ENCODE data around the gene DIRAS1.
"Not testable (repeated sequence)": the region's sequence is repeated elsewhere in the genome, so short reads cannot be mapped to it uniquely, and the experiment has no call there.

Gene DIRAS1

DNA sequence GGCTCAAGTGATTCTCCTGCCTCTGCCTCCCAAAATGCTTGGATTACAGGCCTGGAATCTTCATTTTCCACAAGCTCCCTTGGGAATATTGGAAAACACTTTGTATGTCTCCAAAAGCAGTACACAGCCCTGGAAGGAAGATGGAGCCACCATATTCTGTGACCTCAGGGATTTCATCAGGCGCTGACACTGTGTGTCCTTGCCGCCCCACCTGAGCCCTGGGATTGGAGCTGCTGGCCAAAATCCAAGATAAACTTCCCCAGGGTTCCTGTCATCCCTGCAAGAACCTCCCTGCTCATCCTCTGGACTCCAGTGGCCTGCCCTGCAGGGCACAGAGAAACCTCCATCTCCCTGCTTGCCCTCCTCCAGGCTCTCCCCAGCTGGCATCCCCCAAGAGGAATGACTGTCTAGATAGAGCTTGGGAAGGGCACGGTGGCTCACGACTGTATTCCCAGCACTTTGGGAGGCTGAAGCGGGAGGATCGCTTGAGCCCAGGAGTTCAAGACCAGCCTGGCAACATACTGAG lies 17.4 kb downstream of the DIRAS1 start:
- DNase-seq: no peak

DNA sequence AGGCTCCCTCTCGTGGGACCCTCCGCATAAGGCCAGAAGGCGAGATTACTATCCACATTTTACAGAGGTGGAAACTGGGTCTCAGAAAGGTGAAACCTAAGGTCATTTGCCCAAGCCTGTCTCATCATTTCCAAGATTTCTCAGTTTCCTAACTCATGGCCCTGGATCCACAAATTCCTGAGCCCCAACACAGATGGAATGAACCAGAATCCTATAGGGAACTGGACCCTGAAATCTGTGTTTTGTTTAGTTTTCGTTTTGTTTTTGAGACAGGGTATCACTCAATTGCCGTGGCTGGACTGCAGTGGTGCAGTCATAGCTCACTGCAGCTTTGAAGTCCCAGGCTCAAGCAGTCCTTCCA lies 18.1 kb downstream of the DIRAS1 start:
- no peak for DNase-seq

DNA sequence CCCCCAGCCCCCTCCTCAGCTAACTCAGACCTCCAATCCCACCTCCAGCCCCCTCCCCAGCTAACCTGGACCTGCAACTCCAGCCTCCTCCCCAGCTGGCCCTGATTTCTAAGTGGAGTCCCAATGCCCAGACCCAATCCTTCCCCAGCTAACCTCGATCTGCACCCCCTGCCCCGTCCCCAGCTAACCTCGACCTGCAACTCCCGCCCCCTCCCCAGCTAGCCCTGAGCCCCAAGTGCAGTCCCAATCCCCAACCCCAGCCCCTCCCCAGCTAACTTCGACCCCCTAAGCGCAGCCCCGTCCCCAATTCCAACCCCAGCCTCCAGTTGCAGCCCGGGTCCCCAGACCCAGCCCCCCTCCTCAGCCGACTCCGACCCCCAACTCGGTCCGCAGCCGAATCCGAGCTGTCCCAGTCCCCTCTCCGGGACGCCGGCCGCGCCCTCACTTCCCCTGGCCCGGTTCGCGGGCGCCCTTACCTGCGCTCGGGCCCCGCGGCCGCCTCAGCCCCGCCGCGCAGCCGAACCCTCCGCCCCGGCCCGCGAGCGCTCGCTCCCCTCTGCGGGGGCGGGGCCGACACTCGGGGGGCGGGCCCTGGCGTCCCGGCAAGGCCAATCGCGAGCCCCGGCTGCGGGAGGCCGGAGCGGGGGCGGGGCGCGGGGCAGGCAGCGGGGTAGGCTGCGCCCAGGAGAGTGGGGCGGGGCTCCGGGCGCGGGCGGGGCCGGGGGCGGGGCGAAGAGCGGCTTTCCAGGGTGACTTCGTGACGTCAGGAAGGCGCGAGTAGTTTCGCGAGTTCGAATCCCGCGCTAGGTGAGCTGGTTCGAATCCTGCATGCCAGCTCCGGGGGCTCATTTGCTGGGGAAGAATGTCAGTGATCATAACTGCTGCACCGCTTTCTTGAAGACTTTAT lies 18.7 kb downstream of the DIRAS1 start, which contains the start of gene GNG7:
Gene GNG7 (minus strand): TSS at position 525 of the 907 bp plus-strand sequence. CDS start 182,006 bp downstream, outside the sequence.
- no peak for DNase-seq

DNA sequence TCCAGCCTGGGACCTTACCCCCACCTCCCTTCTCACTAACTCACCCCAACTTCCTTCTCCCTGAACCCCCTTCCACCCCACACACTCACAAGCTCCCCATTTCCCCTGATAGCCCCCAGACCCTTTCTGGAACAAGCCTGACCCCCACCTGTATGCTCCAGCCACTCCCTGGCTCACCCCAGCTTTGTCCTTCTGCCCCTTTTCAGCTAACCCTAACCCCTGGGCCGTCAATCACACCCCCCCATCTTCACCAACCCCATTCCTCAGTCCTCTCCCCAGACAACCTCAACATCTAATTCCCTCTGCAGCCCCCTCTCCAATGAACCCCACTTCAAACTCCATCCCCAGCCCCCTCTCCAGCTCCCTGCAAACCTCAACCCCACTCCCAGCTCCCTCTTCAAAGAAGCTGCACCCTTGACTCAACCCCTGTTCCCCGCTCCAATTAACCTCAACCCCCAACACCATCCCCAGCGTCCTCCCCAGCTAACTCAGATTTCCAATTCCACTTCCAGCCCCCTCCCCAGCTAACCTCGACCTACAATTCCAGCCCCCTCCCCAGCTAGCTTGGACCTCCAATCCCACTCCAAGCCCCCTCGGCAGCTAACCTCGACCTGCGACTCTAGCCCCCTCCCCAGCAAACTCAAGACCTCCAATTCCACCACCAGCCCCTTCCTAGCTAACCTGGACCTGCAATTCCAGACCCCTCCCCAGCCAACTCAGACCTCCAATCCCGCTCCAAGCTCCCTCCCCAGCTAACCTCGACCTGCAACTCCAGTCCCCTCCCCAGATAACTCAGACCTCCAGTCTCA lies 19.6 kb downstream of the DIRAS1 start:
- no peak for DNase-seq

DNA sequence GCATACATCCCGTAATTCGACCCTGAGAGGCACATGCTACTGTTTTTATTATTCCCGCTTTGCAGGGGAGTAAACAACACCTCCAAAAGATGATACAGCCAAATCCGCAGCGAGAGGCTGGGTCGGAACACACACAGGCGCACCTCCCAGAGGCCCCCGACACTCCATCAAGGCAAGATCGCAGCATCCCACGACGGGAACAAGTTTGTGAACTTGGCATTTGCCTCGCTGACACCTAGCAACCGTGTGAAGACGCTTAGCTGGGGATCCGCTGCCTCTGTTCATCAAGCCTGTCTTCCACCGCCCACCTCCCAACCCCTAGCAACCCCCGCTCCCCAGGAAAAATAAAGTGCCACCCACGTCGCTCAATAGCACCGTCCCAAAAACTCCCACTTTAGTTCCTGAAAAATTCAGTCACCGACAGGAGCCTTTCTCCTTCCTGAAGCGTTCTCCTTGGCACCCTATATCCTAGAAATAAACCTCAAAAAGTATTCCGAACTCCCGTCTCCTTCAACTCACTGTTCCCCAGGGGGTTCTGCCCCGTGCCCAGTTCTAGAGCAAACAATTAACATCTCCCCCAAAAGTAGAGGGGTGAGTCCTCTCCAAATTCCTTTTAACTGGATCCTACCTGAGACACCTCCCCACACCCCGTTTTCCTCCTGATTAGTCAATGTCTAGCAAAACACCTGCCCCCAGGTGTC lies 20.4 kb downstream of the DIRAS1 start:
- DNase-seq: no peak

DNA sequence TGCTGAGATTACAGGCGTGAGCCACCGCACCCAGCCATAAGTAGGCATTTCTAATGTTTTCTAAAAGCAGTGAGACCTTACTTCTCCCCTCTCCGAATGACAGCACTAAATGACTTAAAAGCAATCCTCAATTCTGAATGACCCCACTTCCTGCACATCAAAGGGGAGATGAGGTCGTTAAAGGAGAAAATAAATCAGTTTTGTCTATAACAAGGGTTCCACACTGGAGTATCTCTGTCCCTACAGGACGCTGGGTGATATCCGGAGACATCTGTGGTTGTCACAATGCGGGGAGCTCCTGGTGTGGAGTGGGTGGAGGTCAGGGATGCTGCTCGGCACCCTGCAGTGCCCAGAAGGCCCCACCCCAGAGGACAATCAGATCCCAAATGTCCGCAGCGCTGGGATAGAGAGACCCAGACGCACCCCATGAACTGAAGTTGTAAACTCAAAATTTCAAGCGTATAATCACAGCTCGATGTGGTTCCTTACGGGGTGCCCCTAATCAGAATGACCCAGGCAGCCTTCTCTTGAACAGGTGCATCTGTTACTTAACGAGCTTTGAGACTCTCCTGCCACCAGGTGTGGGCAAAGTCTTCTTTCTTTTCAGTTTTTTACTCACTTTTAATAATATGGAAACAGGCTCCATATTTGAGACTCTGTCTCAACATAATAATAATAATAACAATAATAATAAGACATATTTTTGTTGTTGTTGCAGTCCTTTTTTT lies 21.6 kb downstream of the DIRAS1 start:
- DNase-seq: no peak

DNA sequence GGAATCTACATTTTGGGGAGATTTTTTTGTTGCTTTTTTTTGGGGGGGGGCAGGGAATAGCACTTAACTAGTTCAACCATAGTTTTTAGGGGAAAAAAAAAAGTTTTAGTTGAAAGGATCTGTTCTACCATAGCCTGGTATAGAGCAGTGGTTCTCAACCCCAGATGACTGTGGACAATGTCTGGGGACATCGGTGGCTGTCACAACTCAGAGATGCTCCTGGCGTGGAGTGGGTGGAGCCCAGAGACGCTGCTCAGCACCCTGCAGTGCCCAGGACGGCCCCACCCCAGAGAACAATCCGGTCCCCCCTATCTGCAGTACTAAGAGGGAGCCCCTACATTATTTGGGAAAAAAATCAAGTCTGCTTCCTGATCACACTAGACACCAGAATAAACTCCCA lies 27.0 kb downstream of the DIRAS1 start:
- no peak for DNase-seq

DNA sequence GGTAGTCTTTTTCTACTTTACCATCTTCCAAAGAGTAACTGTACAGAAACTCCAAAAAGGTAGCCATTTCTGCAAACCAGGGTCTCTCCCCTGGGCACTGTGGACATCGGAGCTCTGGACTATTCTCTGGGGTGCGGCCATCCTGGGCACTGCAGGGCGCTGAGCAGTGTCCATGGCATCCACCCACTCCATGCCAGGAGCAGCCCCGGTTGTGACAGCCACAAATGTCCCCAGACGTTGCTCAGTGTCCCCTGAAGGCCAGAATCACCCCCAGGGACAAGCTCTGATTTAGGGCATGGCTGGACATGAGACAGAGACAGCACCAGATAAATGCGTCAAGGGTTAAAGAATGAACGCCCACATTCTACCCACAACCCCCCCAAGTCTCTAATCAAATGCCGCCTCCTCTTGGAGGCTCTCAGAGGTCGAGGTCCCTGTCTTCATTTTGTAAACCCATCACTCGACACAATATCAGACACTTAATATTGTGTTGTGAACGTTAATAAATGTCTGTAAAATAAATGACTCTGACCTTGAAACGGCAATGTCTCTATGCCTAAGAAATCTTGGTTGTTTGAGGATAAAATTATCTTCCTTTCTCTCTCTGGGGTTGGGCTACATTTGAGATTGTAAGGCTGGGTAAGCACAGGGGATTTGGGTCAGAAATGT lies 27.5 kb downstream of the DIRAS1 start:
- DNase-seq: no peak

DNA sequence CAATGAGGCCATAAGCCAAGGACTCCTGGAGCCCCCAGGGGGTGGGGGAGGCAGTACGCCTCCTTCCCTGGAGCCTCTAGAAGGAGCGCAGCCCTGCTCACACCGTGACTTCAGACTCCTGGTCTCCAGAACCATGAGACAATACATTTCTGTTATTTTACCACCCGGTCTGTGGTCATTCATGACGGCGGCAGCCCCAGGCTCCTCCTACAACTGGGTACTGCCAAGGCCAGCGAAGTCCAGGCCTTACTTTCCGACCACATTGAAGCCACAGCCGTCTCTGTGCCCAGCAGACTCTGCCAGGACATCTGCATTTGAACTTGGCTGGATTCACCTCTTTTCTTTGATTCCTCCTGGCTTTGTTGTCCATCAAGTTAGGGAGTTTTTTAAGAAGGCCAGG lies 29.2 kb downstream of the DIRAS1 start:
- DNase-seq: no peak

DNA sequence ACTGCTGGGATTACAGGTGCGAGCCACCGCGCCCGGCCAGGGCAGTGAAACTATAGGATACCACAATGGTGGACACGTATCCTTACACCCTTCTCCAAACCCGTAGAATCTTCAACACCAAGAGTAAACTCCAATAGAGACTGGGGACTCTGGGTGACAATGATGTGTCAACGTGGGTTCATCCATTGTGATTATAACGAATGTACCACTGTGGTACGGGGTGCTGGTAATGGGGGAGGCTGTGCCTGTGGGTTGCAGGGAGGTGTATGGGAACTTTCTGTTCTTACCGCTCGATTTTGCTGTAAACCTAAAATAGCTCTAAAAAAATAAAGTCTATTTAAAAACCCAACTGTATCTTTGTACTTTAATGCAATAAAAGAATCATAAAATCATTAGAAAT lies 30.3 kb downstream of the DIRAS1 start:
- DNase-seq: no peak

DNA sequence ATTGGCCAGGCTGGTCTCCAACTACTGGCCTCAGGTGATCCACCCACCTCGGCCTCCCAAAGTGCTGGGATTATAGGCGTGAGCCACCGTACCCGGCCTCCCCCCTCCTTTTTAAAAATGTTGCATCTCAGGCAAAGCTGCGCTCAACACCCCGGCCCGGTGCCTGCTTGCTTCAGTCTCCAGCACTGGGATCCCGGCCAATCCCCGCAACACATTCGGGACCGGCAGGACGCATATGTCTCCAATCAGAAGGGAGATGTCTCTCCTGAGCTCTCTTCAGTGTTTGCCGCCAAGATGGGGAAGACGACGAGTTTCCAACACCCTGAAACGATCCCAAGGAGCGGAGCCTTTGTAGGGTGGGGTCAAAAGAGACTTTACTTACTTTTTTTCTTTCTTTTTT lies 34.8 kb downstream of the DIRAS1 start:
- no peak for DNase-seq

DNA sequence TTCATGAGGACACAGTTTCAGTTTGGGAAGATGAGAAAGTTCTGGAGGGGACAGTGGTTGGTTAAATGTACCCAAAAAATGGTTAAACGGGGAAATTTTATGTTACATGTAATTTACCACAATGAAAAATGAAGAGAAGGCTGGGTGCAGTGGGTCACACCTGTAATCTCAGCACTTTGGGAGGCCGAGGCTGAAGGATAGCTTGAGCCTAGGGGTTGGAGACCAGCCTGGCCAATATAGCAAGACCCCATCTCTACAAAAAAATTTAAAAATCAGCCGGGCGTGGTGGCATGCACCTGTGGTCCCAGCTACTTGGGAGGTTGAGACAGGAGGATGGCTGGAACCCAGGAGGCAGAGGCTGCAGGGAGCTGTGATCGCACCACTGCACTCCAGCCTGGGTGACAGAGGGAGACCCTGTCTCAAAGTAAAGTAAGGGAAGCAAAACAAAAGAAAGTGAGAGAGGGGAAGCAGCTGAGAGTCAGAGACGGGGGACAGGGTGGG lies 35.9 kb downstream of the DIRAS1 start:
- no peak for DNase-seq

DNA sequence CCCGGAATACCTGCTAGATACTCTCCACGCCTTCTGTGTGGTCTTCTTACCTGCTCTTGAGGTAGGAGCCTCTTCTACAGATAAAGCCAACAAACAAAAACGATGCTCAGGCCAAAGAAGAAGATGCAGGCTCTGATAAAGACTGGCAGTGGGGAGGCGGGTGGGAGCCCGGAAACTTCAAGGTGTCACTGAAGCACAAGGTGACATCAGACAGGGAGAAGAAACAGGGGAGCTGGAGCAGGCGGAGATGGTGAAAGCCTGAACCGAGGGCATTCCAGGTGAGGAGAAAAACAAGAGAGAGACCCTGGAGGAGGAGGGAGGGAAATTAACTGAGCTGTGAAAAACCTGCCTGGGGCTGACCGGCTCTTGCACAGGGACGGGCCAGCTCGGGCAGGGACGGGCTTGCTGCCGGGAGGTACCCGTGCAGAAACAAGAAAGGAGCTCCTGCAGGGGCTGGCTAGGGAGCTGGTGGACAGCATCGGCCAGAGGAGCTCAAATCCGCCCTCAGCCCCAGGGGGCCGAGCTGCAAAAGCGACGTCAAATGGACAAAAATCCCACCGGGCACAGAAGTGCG lies 37.7 kb downstream of the DIRAS1 start:
- DNase-seq: no peak

DNA sequence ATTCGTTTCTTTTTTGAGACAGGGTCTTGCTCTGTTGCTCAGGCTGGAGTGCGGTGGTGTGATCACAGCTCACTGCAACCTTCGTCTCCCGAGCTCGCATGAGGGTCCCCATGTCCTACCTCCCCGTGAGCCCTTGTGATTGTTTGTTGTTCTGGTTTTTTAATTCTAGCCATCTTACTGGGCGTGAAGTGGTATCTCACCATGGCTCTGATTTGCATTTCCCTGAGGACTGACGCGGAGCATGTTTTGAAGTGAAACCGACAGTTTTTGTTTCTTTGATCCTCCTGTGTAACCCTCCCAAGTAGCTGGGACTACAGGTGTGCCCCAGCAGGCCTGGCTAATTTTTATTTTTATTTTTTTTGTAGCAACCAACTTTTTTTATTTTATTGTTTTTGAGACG lies 40.4 kb downstream of the DIRAS1 start:
- DNase-seq: no peak

DNA sequence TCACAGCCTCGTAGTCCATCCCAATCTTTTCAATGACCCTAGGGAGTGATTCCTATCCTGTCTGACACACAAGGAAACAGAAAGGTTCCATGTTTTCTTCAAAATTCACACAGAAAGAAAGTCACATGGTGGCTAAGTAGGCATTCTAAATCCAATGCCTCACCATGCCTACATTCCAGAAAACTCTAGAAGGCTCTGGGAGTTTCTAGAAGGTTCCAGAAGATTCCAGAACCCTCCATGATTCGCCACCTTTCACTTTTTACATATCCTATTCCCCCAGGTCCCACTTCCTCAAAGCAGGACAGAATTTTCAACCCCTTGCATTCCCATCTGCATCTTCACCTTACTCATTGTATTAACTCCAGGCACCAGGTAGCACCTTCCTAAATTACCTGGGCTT lies 41.7 kb downstream of the DIRAS1 start:
- DNase-seq: no peak

DNA sequence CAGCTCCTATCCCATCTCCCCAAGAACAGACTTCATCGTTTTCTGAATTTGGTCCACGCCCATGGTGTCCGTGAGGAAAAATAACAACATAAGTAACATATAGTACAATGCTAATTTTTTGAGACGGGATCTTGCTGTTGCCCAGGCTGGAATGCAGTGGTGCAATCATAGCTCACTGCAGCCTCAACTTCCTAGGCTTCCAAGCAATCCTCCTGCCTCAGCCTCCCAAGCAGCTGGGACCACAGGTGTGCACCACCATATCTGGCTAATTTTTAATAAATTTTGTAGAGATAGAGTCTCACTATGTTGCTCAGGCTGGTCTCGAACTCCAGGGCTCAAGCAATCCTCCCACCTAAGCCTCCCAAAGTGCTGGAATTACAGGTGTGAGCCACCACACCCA lies 42.2 kb downstream of the DIRAS1 start:
- not testable (repeated sequence) for DNase-seq

DNA sequence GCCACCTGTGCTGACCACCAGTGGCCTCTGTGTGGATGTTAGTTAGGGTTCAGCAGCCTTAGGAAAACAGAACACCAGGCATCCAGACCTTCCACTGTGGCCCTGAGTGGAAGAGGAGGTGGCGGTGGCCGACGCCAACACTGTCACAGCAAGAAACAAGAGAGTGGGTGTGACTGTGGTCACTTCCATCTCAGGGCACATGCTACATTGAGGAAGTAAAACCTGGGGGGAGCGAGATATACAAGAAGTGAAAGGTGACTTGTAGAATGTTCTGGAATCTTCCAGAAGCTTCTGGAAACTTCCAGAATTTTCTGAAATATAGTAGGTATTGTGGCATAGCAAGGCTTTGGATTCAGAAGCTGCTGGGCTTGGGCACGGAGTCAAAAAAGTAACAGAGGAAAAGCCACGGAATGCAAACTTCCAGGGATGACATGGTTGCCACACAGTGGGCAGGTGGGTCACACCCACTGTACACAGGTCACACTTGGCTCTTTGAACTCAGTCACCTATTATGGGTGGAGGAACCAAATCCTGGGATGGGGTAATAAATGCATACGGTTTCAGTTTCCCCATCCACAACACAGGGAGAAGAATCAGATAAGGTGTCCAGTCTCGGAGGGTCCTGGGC lies 43.0 kb downstream of the DIRAS1 start:
- DNase-seq: no peak

DNA sequence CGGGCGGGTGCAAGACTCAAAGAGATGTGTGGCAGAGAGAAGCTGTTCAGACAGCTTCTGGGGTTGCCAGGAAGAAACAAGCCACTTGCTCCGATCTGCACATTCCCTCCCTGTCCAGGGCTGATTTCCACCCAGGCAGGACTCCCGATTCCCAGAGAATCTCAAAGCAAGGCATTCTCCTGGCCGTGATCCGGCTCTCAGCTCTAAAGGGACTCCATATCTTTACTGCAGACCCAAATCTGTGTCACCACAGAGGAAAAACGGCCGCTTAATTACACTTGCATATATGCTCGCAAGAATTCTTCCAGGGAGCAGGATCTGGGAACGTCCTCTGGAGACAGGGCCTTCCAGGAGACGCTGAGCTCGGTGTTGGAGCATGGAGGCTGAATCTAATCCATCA lies 44.3 kb downstream of the DIRAS1 start:
- no peak for DNase-seq

DNA sequence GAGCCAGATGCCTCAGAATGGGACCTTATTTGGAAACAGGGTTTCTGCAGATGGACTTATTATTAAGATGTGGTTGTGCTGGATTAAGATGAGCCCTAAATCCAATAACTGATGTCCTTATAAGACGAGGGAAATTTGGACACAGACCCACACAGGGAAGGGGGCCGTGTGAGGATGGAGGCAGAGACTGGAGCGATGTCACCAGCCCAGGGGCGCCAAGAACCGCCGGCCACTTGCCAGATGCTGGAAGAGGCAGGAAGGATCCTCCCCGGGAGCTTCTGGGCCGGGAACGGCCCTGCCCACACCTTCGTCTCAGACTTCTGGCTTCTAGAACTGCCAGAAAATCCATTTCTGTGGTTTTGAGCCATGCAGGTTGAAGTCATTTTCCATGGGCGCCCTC lies 45.3 kb downstream of the DIRAS1 start:
- DNase-seq: no peak

DNA sequence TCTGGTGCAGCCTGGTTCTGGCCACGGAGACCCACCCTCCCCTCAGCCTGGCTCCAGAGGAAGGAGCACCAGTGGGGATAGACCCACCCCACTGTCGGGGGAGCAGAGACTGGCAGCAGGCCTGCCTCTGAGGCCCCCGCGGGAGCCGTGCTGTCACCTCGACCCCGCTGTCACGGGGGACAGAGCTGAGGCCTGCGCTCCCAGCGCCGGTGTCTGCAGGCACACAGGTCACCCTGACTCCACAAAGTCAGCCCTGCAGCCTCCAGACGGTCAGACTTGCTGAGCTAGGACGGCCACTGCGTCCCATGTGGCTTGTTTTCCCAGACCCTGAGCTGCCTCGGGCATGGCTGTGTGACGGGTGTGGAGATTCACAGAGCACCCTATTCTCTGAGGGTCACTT lies 51.0 kb downstream of the DIRAS1 start:
- DNase-seq: no peak

All from NCI-H774 (cell line).